ENCODE measurements around the gene PRKG1.

- no peak for TF ChIP-seq CTCF (conservative IDR thresholded peaks at IDR 0.05 in 1 of 2, IDR thresholded peaks at IDR 0.05 in 1 of 2; ENCODE audit: extremely low read depth in 1 of 2, insufficient read depth in 1 of 2, low read depth in 1 of 2, low read length in 2 of 2)
- TF ChIP-seq EZH2 (IDR thresholded peaks at IDR 0.05; ENCODE audit: borderline replicate concordance, low read length), result no peak
Measured at GRCh38 chr10:51314481-51314880, 240.2 kb downstream of the PRKG1 start.
